ENCODE measurements around the gene E2F2.

The E2F2 gene

GRCh38 chr1:23562137-23562876 is 31.3 kb upstream of the E2F2 start:
- peak; percentile 94 for DNase-seq

- no peak for DNase-seq
Observed at GRCh38 chr1:23561813-23562100, 30.7 kb upstream of the E2F2 start.

- no peak for DNase-seq
Observed at GRCh38 chr1:23561076-23561812, 30.2 kb upstream of the E2F2 start.

- DNase-seq = no peak
Observed at GRCh38 chr1:23559985-23560741, 29.1 kb upstream of the E2F2 start.

- peak; percentile 83 to 93 for DNase-seq
Observed at GRCh38 chr1:23559136-23559984, 28.3 kb upstream of the E2F2 start, which contains the start of gene ID3. Gene ID3 (minus strand): TSS chr1:23559501. CDS start chr1:23559426, 75 bp downstream.

GRCh38 chr1:23558872-23559135 is 27.8 kb upstream of the E2F2 start:
- no peak for DNase-seq

GRCh38 chr1:23558140-23558871 is 27.3 kb upstream of the E2F2 start:
- no peak for DNase-seq

GRCh38 chr1:23557471-23558124 is 26.6 kb upstream of the E2F2 start:
- DNase-seq = no peak

GRCh38 chr1:23556635-23557470 is 25.8 kb upstream of the E2F2 start:
- DNase-seq = no peak

GRCh38 chr1:23555986-23556634 is 25.1 kb upstream of the E2F2 start:
- no peak for DNase-seq

- no peak for DNase-seq
Observed at GRCh38 chr1:23555270-23555985, 24.4 kb upstream of the E2F2 start.

GRCh38 chr1:23554481-23555269 is 23.6 kb upstream of the E2F2 start:
- DNase-seq = peak; percentile 92

GRCh38 chr1:23554127-23554480 is 23.1 kb upstream of the E2F2 start:
- no peak for DNase-seq

GRCh38 chr1:23553231-23554126 is 22.4 kb upstream of the E2F2 start:
- DNase-seq = no peak

- DNase-seq = no peak
Observed at GRCh38 chr1:23551849-23552248, 20.8 kb upstream of the E2F2 start.

GRCh38 chr1:23548704-23549143 is 17.7 kb upstream of the E2F2 start:
- DNase-seq = no peak

GRCh38 chr1:23546897-23547584 is 16.0 kb upstream of the E2F2 start:
- DNase-seq = no peak
